Measurements from ENCODE around the gene MED13. TPM values are rescaled to one million over a fixed set of nuclear protein-coding genes. Genes with fewer than 3 reads are reported as not detected.

MED13 gene
- total RNA-seq, 1 donor from 2014 or later = 51.4 TPM

GRCh38 chr17:62101090-62101489 is 36.0 kb upstream of the MED13 start:
- H3K36me3 Mint-ChIP-seq (ENCODE audit: low read depth, unreplicated experiment) = no peaks in the 10 kb centered on the region
- no peak overlapping the region for H3K27ac Mint-ChIP-seq (ENCODE audit: unreplicated experiment)
- no peak overlapping the region for H3K4me3 Mint-ChIP-seq (ENCODE audit: unreplicated experiment)
- no peak for DNase-seq (ENCODE audit: low spot score)
- H3K4me1 Mint-ChIP-seq (ENCODE audit: unreplicated experiment) = no peaks in the 10 kb centered on the region
- TF ChIP-seq CTCF (IDR thresholded peaks at IDR 0.05; ENCODE audit: unreplicated experiment) = no peak
- no peaks in the 10 kb centered on the region for H3K27me3 Mint-ChIP-seq (ENCODE audit: unreplicated experiment)
- H3K9me3 Mint-ChIP-seq (ENCODE audit: unreplicated experiment) = no peaks in the 10 kb centered on the region

GRCh38 chr17:62100055-62100454 is 35.0 kb upstream of the MED13 start:
- no peak overlapping the region for H3K4me3 Mint-ChIP-seq (ENCODE audit: unreplicated experiment)
- no peak for DNase-seq (ENCODE audit: low spot score)
- no peaks in the 10 kb centered on the region for H3K4me1 Mint-ChIP-seq (ENCODE audit: unreplicated experiment)
- no peak overlapping the region for H3K27ac Mint-ChIP-seq (ENCODE audit: unreplicated experiment)
- no peaks in the 10 kb centered on the region for H3K36me3 Mint-ChIP-seq (ENCODE audit: low read depth, unreplicated experiment)
- no peaks in the 10 kb centered on the region for H3K9me3 Mint-ChIP-seq (ENCODE audit: unreplicated experiment)
- H3K27me3 Mint-ChIP-seq (ENCODE audit: unreplicated experiment) = no peaks in the 10 kb centered on the region
- TF ChIP-seq CTCF (IDR thresholded peaks at IDR 0.05; ENCODE audit: unreplicated experiment) = no peak

DNA sequence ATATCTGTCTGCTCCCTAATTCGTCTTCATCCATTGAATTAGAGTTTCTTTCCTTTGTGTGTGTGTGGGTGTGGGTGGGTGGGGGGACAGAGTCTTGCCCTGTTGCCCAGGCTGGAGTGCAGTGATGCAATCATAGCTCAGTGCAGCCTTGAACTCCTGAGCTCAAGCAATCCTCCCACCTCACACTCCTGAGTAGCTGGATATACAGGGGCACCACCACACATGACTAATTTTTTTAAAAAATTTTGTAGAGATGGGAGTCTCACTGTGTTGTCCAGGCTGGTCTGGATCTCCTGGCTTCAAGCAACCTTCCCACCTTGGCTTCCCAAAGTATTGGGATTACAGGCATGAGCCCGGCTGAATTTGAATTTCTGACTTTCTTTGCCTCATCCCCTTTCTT is 34.5 kb upstream of the MED13 start:
- no peak overlapping the region for H3K27ac Mint-ChIP-seq (ENCODE audit: unreplicated experiment)

GRCh38 chr17:62098623-62099231 is 33.6 kb upstream of the MED13 start:
- H3K27me3 Mint-ChIP-seq (ENCODE audit: unreplicated experiment) = no peaks in the 10 kb centered on the region
- no peak overlapping the region for H3K27ac Mint-ChIP-seq (ENCODE audit: unreplicated experiment)
- H3K4me3 Mint-ChIP-seq (ENCODE audit: unreplicated experiment) = no peak overlapping the region
- no peaks in the 10 kb centered on the region for H3K9me3 Mint-ChIP-seq (ENCODE audit: unreplicated experiment)
- no peaks in the 10 kb centered on the region for H3K4me1 Mint-ChIP-seq (ENCODE audit: unreplicated experiment)
- no peaks in the 10 kb centered on the region for H3K36me3 Mint-ChIP-seq (ENCODE audit: low read depth, unreplicated experiment)
- no peak for DNase-seq (ENCODE audit: low spot score)
- TF ChIP-seq CTCF (IDR thresholded peaks at IDR 0.05; ENCODE audit: unreplicated experiment) = no peak

More for the DNA sequence above, 34.5 kb upstream of the MED13 start:
- Mint-ChIP-seq H3K36me3 (ENCODE audit: low read depth, unreplicated experiment) (no peaks in the 10 kb centered on the region), H3K4me1 (ENCODE audit: unreplicated experiment) (no peaks in the 10 kb centered on the region), H3K9me3 (ENCODE audit: unreplicated experiment) (no peaks in the 10 kb centered on the region), H3K27me3 (ENCODE audit: unreplicated experiment) (no peaks in the 10 kb centered on the region), H3K4me3 (ENCODE audit: unreplicated experiment) (no peak overlapping the region)
- no peak for DNase-seq (ENCODE audit: low spot score)
- TF ChIP-seq CTCF (IDR thresholded peaks at IDR 0.05; ENCODE audit: unreplicated experiment) = no peak

GRCh38 chr17:62096401-62096670 is 31.3 kb upstream of the MED13 start:
- no peak for DNase-seq (ENCODE audit: low spot score)
- Mint-ChIP-seq H3K27ac (ENCODE audit: unreplicated experiment) (no peak overlapping the region), H3K36me3 (ENCODE audit: low read depth, unreplicated experiment) (no peaks in the 10 kb centered on the region)

More at GRCh38 chr17:62096401-62096670, 31.3 kb upstream of the MED13 start:
- Mint-ChIP-seq H3K27me3 (ENCODE audit: unreplicated experiment) (no peaks in the 10 kb centered on the region), H3K4me1 (ENCODE audit: unreplicated experiment) (no peaks in the 10 kb centered on the region), H3K4me3 (ENCODE audit: unreplicated experiment) (no peak overlapping the region), H3K9me3 (ENCODE audit: unreplicated experiment) (no peaks in the 10 kb centered on the region)
- TF ChIP-seq CTCF (IDR thresholded peaks at IDR 0.05; ENCODE audit: unreplicated experiment) = no peak

Data from endothelial cell (in vitro differentiated cells).